C4-2B (cell line): ENCODE results near the gene PRKCI.

Source experiments
- CTCF ChIP-seq: fragments of 450-650 bp; conservative IDR thresholded peaks from 2 replicates; pipeline ENCODE4 v1.5.1; 2017; ENCODE audit warnings: mild to moderate bottlenecking
- ZFX ChIP-seq: fragments of 450-650 bp; IDR thresholded peaks from 2 replicates; pipeline ENCODE4 v1.6.1; 2017

- no peak for TF ChIP-seq CTCF
- no peak for TF ChIP-seq ZFX
Observed at GRCh38 chr3:170320461-170321121, 98.4 kb downstream of the PRKCI start.
